Left cardiac atrium (tissue), 4 donors: ENCODE data around the gene KCNQ2. TPM values are rescaled to one million over a fixed set of nuclear protein-coding genes. Genes with fewer than 3 reads are reported as not detected.
A peak's percentile ranks its signal among the peaks of the same experiment; 100 is the strongest.
"Not testable (repeated sequence)": the region's sequence is repeated elsewhere in the genome, so short reads cannot be mapped to it uniquely, and the experiment has no call there.

Experiments used
- ATAC-seq, 2 donors: fragments of 200-7000 bp; cut with Tn5 transposase; one replicate each; pipeline ENCODE4 v1.9.1; 2020; ENCODE audit warnings: mild to moderate bottlenecking in 2 of 2, moderate library complexity in 2 of 2
- DNase-seq: peaks from one replicate; pipeline ENCODE4 v3.0.0-alpha.2; 2020
- intact Hi-C, 2 donors: fragments of 100-400 bp; cut with DNase I; formaldehyde crosslinking; loops; one replicate each; pipeline versions ENCODE4 v1.14.1 to v1.15.1; 2022 to 2023
- total RNA-seq, 2 donors: library from RNA; stranded (reverse); fragmentation: NEBNext Ultra II Directional; extraction: Animal tissue kit (Norgen Biotek cat#: 25700); gene quantifications; one replicate each; pipeline ENCODE4 v1.2.1, GENCODE V29; 2021
- donor health status: DM: no; HTN: yes; CAD: no.
- donor health status: DM: no; HTN: yes; CAD: no; lungs with severe emphysema.
- donor health status: DM: yes; HTN: yes; CAD: no.
- donor health status: Dilated cardiomyopathy.

The KCNQ2 gene
- total RNA-seq, 2 donors from 2014 or later = 0.91 to 2.0 TPM

DNA sequence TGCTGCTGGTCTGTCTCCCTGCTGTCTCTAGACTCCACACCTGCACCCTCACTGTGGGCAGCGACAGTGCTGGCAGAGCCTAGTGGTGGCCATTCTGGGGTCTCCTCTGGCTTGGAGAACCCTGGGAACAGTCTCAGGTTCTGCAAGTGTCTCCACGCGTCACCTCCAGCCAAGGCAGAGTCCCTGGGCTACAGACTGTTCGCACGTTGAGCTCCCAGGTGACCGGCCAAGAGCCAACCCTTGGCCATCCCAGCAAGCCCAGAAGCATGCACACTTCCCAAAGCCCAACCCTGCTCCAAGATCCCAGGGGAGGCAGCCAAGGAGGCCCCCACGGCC is 21.6 kb upstream of the KCNQ2 start:
- peak; percentile 15 for DNase-seq
- intact Hi-C loops = no loop called here
- no peak for ATAC-seq

DNA sequence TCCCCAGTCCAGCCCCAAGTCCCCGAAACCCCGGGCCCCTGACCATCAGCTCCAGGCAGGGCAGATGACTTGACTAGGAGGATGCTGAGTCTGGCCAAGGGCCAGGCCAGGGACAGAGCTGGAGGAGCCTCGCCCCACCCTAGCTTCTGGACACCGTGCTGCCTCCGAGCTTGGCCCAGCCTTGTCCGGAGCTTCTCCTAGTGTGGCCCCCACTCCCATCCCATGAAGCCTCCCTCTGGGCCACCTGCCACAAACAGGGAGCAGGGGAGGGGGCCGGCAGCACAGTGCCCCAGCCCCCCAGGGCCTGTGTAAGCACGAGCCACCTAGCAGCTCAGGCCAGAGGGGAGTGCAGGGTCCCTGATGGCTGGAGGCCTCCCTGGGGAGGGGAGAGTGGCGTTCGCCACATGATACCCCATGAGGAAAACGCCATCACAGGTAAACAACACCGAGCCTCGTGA is 21.1 kb upstream of the KCNQ2 start:
- ATAC-seq (no peak), DNase-seq (peak; percentile 27)
- intact Hi-C loops = no loop called here

DNA sequence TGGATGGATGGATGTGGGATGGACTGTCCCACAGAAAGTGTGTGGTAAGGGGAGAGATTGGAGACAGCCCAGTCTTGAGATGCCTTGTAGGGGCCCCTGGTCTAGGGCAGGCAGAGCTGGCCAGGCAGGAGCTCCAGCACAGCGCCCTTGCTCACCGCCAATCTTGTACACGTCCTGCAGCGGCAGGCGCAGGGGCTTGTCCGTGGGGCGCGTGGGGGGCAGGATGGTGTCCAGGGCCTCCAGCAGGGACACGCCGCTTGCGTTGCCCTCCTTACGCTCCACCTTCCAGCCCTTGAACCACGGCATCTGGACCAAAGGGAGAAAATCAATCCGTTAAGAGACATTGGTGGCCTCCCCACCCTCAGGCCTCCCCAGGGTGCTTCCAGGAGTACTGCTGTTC is 20.5 kb upstream of the KCNQ2 start:
- ATAC-seq (no peak), DNase-seq (peak; percentile 13)
- intact Hi-C loops = no loop called here

DNA sequence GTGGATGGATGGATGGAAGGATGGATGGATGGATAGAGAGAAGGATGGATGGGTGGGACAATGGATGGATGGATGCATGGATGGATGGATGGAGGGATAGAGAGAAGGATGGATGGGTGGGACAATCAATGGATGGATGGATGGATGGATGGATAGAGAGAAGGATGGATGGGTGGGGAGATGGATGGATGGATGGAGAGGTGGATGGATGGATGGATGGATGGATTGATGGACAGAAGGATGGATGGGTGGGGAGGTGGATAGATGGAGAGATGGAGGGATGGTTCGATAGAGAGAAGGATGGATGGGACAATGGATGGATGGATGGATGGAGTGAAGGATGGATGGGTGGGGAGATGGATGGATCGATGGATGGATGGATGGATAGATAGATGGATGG is 20.1 kb upstream of the KCNQ2 start:
- DNase-seq (no peak), ATAC-seq (no peak)
- intact Hi-C loops = no loop called here

DNA sequence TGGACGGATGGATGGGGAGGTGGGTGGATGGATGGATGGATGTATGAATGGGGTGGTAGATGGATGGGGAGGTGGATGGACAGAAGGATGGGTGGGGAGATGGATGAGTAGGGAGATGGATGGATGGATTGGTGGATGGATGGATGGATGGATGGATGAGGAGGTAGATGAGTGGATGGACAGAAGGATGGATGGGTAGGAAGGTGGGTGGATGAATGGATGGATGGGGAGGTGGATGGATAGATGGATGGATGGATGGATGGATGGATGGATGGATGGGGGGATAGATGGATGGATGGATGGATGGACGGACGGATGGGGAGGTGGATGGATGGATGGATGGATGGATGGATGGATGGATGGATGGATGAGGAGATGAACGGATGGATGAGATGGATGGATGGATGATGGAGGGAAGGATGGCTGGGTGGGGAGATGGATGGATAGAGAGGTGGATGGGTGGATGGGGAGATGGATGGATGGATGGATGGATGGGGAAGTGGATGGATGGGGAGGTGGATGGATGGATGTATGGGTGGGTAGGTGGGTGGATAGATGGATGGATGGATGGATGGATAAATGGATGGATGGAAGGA is 19.3 kb upstream of the KCNQ2 start:
- DNase-seq = no peak
- no peak for ATAC-seq
- intact Hi-C loops = no loop called here

DNA sequence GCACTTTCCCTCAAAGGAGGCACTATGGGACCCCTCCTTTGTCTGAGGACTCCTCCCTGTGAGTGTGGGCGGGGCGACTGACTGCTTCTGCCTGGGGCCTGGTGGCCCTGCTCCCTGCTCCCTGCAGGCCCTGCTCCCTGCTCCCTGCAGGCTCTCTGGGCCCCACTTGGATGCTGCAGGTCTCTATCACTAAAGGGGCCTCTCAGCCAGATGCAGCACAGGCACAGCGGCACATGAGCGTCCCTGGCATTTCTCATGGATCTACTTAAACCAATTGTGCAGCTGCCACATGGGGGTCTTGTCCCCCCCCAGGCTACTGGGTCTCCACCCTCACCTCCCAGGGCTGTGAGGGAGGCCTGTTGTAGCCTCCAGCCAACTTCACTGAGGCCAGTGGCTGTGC is 18.6 kb upstream of the KCNQ2 start:
- no peak for DNase-seq

DNA sequence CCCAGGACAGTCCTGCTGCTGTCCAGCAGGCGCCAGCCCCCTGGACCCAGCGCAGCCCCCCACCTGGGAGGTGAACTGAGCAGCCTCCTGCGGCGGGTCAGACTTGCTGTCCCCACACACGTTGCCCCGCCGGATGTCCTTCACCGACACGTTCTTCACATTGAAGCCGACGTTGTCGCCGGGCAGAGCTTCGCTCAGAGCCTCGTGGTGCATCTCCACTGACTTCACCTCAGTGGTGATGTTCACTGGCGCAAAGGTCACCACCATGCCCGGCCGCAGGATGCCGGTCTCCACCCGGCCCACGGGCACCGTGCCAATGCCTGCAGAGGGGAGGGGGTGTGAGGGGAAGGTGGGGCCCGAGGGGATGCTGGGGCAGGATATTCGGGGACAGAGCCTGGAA is 18.0 kb upstream of the KCNQ2 start:
- ATAC-seq (peak in 1 of 2 donors; percentile 11), DNase-seq (no peak)
- intact Hi-C loops = no loop called here

More for the DNA sequence above, 18.6 kb upstream of the KCNQ2 start:
- ATAC-seq = no peak
- intact Hi-C loops = no loop called here

DNA sequence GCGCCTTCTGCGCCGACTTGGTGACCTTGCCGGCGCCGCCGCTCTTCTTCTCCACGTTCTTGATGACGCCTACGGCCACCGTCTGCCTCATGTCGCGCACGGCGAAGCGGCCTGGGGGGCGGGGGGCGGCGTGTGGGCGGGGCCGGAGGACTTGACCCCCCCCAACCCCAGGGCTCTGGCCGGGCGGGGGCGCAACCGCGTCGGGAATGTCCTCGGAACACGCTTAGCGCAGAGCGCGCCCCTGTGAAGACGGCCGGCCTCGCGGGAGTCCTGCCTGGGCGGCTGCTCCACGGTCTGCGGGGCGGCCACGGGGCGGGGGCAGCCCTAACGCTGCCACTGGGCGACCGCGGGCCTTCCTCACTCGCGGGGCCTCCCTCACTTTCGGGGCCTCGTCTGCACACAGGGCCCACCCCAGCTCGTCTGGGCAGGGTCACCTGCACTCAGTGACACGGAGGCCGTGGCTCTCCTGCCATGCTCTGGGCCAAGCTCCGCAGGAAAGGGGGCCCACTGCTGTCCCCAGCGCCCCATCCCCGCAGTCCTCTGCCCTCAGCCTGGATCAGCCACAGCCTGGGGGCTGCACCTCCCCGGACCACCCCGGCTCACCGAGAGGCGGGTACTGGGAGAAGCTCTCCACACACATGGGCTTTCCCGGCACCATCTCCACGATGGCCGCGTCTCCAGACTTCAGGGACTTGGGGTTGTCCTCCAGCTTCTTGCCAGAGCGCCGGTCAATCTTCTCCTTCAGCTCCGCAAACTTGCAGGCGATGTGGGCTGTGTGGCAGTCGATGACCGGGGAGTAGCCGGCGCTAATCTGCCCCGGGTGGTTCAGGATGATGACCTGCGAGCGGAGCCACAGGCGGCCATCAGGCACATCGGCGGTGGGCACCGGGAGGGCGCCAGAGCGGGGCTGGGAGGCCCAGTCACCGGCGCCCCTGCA is 16.1 kb upstream of the KCNQ2 start:
- DNase-seq = no peak

DNA sequence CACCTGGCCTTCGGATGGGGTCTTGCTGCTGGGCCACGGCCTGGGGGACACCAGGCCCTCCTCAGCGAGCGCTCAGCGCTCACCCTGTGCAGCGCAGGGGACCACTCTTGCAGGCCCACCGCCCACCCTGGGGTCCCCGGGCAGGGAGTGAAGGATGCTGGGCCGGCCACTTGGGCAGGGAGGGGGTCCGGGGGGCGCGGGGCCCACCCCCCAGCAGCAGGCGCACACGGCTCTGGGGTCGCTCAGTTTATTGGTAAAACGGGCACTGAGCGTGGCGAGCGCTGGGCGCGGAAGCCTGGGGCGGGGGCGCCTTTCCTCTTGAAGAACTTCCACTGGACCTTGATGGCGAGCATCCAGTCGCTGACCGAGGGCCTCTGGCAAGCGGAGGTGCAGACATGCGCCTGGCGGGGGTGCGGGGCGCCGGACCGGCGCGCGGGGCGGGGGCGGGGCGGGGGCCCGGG is 15.4 kb upstream of the KCNQ2 start:
- intact Hi-C loops = no loop called here

More for the DNA sequence above, 16.1 kb upstream of the KCNQ2 start:
- intact Hi-C loops = no loop called here
- no peak for ATAC-seq

DNA sequence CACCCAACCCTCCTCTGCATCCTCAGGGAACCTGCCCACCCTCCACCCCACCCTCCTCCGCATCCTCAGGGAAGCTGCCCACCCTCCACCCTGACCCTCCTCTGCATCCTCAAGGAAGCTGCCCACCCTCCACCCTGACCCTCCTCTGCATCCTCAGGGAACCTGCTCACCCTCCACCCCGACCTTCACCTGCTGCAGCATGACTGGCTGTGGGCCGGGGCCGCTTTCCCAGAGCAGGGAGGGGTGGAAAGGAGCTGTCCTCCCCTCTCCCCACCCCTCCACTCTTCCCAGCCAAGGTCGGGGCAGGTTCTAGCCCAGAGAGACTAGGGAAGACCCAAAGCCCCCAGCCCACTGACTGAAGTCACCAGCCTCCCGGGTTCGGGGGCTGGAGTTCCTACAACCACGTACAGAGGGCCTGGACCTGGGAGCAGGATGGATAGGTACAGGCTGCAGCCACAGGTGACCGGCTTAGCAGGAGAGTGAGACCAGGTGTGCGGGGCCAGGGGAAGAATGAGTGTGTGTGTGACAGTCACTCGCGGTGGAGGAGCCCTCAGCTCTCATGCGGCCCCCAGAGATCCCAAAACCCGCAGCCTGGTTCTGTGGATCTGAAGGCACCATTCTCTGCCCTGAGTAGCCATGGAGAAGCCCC is 14.8 kb upstream of the KCNQ2 start:
- intact Hi-C loops = no loop called here
- ATAC-seq (no peak), DNase-seq (no peak)

More for the DNA sequence above, 15.4 kb upstream of the KCNQ2 start:
- DNase-seq = no peak
- no peak for ATAC-seq

DNA sequence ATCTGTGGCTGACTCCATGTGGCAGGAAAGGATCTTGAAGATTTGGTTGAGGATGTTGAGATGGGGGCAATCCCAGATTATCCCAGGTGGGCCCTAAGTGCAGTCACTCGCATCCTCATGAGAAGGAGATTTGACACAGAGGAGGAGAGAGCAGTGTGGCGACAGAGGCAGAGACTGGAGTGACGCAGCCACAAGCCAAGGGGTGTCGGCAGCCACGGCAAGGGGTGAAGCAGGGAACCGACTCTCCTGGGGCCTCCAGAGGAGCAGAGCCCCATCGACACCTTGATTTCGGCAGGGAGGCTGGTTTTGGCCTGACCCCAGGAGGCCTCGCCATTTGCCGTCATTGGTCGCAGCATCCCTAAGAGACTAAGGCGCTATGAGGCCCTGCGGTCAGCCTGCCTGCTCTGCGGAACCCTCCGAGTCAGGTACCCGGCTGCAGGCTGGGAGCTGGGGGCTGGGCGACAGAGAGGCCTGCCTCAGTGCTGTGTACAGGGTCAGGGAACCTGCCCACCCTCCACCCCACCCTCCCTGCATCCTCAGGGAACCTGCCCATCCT is 13.9 kb upstream of the KCNQ2 start:
- intact Hi-C loops = no loop called here
- no peak for DNase-seq
- ATAC-seq = no peak

DNA sequence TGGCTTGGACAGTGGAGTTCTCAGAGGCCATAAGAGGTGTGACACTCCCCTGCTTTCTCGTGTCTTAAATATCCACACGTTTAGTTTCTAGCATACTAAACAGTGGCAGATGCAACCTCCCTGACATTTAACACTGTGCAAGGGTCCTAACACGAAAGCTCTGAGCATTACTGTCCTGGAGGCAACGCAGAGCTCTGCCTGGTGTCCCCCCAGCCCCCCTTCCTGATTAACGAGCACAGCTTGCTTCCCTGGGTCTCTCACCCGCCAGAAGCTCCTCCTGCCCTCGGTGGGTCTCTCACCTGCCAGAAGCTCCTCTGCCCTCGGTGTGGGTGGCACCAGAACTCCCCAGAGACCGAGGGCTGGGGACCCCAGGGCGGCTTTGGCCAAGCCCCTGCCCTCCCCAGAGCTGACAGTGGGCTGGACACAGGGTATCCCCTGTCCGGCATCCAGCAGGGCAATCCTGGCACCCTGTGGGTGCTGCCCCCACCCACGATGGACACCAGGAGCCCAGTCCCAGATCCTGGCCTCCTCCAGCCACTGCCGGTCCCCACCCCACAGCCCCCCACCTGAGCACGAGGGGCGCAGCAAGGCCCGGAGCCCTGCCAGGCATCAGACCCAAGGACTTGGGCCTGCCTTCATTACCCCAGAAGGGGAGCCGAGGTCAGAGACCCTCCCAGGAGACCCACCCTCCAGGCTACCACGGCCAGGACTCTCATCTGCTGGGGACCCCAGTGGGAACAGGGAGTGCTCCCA is 12.4 kb upstream of the KCNQ2 start:
- intact Hi-C loops = loop anchor here in 1 of 2 donors (5.0 kb wide), 1 partner anchor 43 kb away; no protein-coding TSS in a partner anchor
- peak; percentile 2 for ATAC-seq
- DNase-seq = no peak

DNA sequence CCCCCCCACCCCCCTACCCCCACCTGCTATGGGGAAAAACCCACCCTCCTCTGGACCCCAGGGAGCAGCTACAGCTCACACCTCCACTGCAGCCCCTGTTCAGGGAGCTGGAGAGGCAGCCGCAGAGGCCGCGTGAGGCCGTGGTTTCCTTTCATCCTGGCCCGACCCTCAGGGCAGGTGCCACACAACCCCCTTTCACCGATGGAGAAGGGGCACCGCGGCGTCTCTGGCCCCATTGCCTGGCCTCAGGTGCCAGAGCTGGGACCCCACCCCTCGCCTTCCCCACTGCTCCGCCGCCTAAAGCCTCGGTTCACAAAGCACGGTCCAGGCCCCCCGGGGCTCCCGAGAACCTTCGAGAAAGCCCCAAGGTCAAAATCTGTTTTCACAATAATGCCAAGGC is 11.8 kb upstream of the KCNQ2 start:
- peak in 1 of 2 donors; percentile 3 for ATAC-seq
- intact Hi-C loops = loop anchor here in 1 of 2 donors (5.0 kb wide), 1 partner anchor 42 kb away; no protein-coding TSS in a partner anchor
- no peak for DNase-seq

DNA sequence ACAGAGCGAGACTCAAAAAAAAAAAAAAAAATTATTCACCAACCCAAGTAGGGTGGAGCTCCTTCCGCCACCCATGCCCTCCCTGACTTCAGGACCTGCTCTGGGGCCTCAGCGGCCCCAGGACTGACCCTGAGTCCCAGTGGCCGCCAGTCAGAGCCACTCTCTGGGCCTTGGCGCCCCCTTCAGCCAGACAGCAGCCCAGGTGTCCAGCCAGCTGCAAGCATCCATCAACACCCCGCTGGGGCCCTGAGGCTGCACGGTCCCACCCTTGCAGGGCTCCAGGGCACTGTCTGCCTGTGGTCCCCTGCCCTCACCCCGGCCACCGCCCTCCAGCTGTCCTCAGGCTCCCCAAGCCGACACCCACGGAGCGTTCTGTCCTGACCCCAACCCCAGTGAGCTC is 11.4 kb upstream of the KCNQ2 start:
- ATAC-seq (peak; percentile 1 to 25), DNase-seq (no peak)
- intact Hi-C loops = loop anchor here in 1 of 2 donors (5.0 kb wide), 1 partner anchor 42 kb away; no protein-coding TSS in a partner anchor

DNA sequence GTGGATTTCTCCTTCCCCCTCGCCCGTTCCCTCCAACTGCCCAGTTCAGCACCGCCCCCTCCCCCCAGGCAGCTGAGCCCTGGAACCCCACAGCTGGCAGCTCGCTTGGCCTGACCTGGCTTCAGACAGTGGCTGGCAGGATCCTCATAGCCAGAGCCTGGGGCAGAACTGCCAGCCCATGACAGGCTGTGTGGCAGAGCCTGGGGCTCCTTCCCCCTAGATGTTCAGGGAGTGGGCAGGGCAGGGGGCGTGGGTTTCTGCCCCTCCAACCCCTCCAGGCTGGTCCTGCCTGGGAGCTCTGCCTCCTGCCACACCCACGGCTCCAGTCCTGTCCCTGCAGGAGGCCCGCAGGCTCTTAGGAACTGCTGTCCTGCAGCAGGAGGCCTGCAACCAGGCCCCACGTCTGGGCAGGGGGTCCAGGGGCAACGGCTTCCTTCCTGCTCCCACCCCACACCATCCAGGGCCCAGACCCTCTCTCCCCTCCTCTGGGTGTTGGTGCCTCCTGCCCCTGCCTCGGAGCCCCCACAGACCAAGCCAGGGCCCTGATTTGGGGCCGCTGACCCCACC is 9.6 kb upstream of the KCNQ2 start:
- ATAC-seq (no peak), DNase-seq (no peak)
- intact Hi-C loops = loop anchor here in 1 of 2 donors (5.0 kb wide), 1 partner anchor 40 kb away; no protein-coding TSS in a partner anchor

DNA sequence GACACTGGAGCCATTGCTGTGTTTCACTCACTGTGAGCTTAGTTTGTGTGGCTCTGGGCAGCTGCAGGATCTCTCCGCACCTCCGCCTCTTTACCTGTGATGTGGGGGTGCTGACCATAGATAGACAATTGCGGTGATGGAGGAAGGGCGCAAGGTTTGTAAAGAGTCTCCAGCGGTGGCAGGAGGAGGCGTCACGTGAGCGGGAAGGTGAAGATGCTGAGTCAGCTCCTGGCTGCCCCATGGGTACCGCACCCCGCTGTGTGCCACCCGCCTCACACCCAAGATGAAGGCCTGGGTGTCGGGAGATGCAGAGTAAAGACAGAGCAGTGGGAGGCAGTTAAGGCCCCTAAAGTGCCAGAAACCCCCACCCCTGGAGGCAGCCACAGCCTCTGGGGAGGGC is 9.0 kb upstream of the KCNQ2 start:
- ATAC-seq (no peak), DNase-seq (no peak)
- intact Hi-C loops = loop anchor here in 1 of 2 donors (5.0 kb wide), 1 partner anchor 39 kb away; no protein-coding TSS in a partner anchor

DNA sequence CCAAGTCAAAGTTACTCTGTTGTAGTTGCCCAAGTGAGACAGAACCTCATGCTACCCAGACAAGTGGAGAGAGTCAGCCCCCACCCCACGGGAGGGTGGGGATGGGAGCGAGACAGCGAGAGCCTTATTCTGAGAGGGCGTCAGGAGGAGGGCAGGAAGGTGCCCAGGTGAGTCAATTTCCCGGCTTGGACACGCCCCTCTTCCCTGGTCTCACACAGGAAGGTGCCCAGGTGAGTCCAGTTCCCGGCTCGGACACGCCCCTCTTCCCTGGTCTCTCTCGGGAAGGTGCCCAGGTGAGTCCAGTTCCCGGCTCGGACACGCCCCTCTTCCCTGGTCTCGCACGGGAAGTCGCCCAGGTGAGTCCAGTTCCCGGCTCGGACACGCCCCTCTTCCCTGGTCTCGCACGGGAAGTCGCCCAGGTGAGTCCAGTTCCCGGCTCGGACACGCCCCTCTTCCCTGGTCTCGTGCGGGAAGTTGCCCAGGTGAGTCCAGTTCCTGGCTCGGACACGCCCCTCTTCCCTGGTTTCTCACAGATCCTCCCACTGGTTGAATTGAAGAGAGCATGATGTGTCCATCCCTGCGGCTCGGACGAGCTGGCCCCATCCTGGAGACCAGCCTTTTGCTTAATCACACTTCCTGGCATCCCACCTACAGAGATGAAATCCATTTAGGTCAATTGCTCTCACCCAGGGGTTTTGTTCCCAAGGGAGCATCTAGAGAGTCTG is 7.4 kb upstream of the KCNQ2 start:
- intact Hi-C loops = loop anchor here in 1 of 2 donors (5.0 kb wide), 1 partner anchor 38 kb away; no protein-coding TSS in a partner anchor
- ATAC-seq = not testable (repeated sequence)

More for the DNA sequence above, 7.4 kb upstream of the KCNQ2 start:
- not testable (repeated sequence) for DNase-seq
